Uterus (tissue), 2 donors: ENCODE data around the gene ATP11A.

Source experiments
- CTCF ChIP-seq, 4 experiments: fragments of 200-600 bp in 2 of 4; fragments of 450-650 bp in 2 of 4; sonication (generic) in 2 of 4; IDR thresholded peaks; one replicate each; pipeline ENCODE4 v1.5.1; 2016 to 2019; ENCODE audit warnings: antibody characterized with exemption in 4 of 4, mild to moderate bottlenecking in 2 of 4, moderate library complexity in 1 of 4
- POLR2A ChIP-seq, 2 donors: fragments of 450-650 bp; IDR thresholded peaks; one replicate each; pipeline ENCODE4 v1.6.1; 2016; ENCODE audit warnings: antibody characterized with exemption in 2 of 2, mild to moderate bottlenecking in 1 of 2, moderate library complexity in 1 of 2

- TF ChIP-seq CTCF (IDR thresholded peaks at IDR 0.05), result no peak
- TF ChIP-seq POLR2A (IDR thresholded peaks at IDR 0.05), result no peak
These were observed 123.7 kb downstream of the ATP11A start for GRCh38 chr13:112813552-112813951.
